Stomach (tissue), 4 donors: ENCODE measurements around the gene NRG4.

Experiments used
- EP300 ChIP-seq: sonication (generic); formaldehyde crosslinking; IDR thresholded peaks from one replicate; pipeline ENCODE4 v1.6.1; 2017; ENCODE audit warnings: antibody characterized with exemption
- POLR2A ChIP-seq, 4 donors: fragments of 450-650 bp; IDR thresholded peaks; one replicate each; pipeline ENCODE4 v1.6.1; 2016; ENCODE audit warnings: antibody characterized with exemption in 4 of 4, control low read depth in 2 of 4, mild to moderate bottlenecking in 1 of 4, moderate library complexity in 1 of 4
- POLR2AphosphoS5 ChIP-seq, 3 donors: sonication (generic); formaldehyde crosslinking; IDR thresholded peaks; one replicate each; pipeline ENCODE4 v1.6.1; 2016; ENCODE audit warnings: antibody characterized with exemption in 3 of 3
- TF ChIP-seq, protein P1 (sequence below), 7 experiments: fragments of 450-650 bp in 4 of 7; fragments of 200-600 bp in 3 of 7; sonication (generic) in 3 of 7; IDR thresholded peaks; one replicate each; pipeline ENCODE4 v1.5.1; 2016 to 2019; ENCODE audit warnings: antibody characterized with exemption in 7 of 7, control low read depth in 2 of 7, mild to moderate bottlenecking in 1 of 7

DNA sequence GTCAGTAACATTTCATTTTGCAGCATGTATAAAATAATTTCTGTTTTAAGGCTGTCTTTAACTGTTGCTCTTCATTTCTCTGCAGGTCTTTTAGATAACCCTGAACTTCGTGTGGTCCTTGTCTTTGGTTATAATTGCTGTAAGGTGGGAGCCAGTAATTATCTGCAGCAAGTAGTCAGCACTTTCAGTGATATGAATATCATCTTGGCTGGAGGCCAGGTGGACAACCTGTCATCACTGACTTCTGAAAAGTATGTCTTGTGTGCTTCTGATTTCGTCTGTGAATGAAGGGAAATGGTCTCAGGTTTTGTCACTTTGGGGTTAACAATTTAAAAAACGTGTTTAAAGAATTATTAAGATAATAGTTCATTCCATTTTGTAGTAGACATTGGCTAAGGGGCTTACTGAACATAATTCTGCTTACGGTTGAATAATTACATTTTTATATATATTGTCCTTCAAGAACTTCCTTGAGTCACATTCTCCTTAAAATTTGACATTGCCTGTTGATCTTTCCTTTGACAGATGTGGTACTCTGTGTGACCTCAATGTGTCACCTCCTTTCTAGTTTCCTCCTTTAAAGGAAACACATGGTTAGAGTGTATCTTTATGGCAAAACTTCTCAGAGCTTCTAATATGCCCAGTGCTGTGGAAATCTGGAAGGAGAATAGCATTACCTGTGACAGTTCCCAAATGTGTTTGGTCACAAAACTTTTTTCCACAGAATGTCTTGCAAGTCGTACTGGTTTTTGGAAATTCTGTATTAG, 82.2 kb downstream of the NRG4 start:
- TF ChIP-seq, protein P1, sequence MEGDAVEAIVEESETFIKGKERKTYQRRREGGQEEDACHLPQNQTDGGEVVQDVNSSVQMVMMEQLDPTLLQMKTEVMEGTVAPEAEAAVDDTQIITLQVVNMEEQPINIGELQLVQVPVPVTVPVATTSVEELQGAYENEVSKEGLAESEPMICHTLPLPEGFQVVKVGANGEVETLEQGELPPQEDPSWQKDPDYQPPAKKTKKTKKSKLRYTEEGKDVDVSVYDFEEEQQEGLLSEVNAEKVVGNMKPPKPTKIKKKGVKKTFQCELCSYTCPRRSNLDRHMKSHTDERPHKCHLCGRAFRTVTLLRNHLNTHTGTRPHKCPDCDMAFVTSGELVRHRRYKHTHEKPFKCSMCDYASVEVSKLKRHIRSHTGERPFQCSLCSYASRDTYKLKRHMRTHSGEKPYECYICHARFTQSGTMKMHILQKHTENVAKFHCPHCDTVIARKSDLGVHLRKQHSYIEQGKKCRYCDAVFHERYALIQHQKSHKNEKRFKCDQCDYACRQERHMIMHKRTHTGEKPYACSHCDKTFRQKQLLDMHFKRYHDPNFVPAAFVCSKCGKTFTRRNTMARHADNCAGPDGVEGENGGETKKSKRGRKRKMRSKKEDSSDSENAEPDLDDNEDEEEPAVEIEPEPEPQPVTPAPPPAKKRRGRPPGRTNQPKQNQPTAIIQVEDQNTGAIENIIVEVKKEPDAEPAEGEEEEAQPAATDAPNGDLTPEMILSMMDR (IDR thresholded peaks at IDR 0.05), result no peak
- no peak for TF ChIP-seq POLR2AphosphoS5 (IDR thresholded peaks at IDR 0.05)
- no peak for TF ChIP-seq POLR2A (IDR thresholded peaks at IDR 0.05)
- no peak for TF ChIP-seq EP300
